Measurements from ENCODE around the gene DCN.

The DCN gene

GRCh38 chr12:91098461-91098860 is 84.2 kb downstream of the DCN start:
- no peak for DNase-seq

- no peak for DNase-seq
These were observed 87.7 kb downstream of the DCN start for GRCh38 chr12:91094957-91095356.

- no peak for DNase-seq
These were observed 88.5 kb downstream of the DCN start for GRCh38 chr12:91094032-91094662.

- no peak for DNase-seq
These were observed 89.3 kb downstream of the DCN start for GRCh38 chr12:91093341-91093740.

GRCh38 chr12:91091916-91092715 is 90.5 kb downstream of the DCN start:
- DNase-seq = no peak
